ENCODE measurements around the gene TBCA. TPM values are rescaled to one million over a fixed set of nuclear protein-coding genes. Genes with fewer than 3 reads are reported as not detected.

The TBCA gene
- total and polyA plus RNA-seq, 9 donors, result 125 to 283 (median 189) TPM

DNA sequence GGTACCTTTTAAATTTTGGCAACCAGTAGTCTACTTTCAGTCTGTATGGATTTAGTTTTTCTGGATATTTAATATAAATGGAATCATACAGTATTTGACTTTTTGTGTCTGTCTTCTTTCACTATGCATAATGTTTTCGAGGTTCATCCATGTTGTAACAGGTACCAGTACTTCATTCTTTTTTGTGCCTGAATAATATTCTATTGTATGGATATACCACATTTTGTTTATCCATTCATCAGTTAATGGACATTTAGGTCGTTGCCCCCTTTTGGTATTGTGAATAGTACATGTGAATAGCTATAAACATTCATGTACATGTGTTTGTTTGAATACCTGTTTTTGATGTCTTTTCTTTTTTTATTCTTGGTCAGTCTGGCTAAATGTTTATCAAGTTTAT, 19.1 kb upstream of the TBCA start:
- no peaks in the 10 kb centered on the region for H3K36me3 ChIP-seq
- H3K4me3 ChIP-seq, result no peak overlapping the region
- 74 to 76% (median 76%) methylated on average over 2 of the region's 2 CpGs for WGBS, 3 donors
- H3K27ac ChIP-seq, result no peak overlapping the region
- H3K27me3 ChIP-seq, result peaks cover 4% of the 10 kb centered on the region
- TF ChIP-seq, protein P1, sequence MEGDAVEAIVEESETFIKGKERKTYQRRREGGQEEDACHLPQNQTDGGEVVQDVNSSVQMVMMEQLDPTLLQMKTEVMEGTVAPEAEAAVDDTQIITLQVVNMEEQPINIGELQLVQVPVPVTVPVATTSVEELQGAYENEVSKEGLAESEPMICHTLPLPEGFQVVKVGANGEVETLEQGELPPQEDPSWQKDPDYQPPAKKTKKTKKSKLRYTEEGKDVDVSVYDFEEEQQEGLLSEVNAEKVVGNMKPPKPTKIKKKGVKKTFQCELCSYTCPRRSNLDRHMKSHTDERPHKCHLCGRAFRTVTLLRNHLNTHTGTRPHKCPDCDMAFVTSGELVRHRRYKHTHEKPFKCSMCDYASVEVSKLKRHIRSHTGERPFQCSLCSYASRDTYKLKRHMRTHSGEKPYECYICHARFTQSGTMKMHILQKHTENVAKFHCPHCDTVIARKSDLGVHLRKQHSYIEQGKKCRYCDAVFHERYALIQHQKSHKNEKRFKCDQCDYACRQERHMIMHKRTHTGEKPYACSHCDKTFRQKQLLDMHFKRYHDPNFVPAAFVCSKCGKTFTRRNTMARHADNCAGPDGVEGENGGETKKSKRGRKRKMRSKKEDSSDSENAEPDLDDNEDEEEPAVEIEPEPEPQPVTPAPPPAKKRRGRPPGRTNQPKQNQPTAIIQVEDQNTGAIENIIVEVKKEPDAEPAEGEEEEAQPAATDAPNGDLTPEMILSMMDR (IDR thresholded peaks at IDR 0.05), result no peak
- TF ChIP-seq EP300 (IDR thresholded peaks at IDR 0.05) (no peak), POLR2A (IDR thresholded peaks at IDR 0.05) (no peak)
- no peaks in the 10 kb centered on the region for H3K4me1 ChIP-seq (ENCODE audit: insufficient read depth)
- peaks cover 0 to 5% of the 10 kb centered on the region in 2 donors for H3K9me3 ChIP-seq
- DNase-seq, result no peak
- intact Hi-C loops (cut with DNase I), result no loop called here

DNA sequence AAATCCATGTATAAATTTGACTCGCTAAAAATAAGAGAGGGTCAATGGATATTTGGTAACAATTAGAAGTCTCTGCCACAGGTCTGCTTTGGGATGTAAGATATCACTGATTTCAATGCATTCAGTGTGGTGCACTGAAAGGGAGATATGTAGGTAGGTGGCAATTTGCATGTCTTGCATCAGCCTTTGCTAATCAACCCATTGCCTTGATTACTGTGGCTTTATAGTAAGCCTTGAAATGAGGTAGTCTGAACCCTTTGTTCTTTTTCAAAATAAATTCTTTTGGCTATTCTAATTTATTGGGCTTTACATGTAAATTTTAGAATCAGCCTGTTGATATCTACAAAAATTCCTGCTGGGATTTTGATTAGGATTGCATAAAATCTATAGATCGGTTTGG, 15.8 kb upstream of the TBCA start:
- 95 to 98% (median 96%) methylated on average over 2 of the region's 2 CpGs for WGBS, 3 donors
- no peak overlapping the region for H3K4me3 ChIP-seq
- no peaks in the 10 kb centered on the region for H3K9me3 ChIP-seq
- no peaks in the 10 kb centered on the region for H3K4me1 ChIP-seq (ENCODE audit: insufficient read depth)
- H3K27ac ChIP-seq, result no peak overlapping the region
- TF ChIP-seq EP300 (IDR thresholded peaks at IDR 0.05) (no peak), POLR2A (IDR thresholded peaks at IDR 0.05) (no peak)
- TF ChIP-seq, protein P1 (IDR thresholded peaks at IDR 0.05), result no peak
- intact Hi-C loops (cut with DNase I), result no loop called here
- no peaks in the 10 kb centered on the region for H3K36me3 ChIP-seq
- H3K27me3 ChIP-seq, result peaks cover 4% of the 10 kb centered on the region
- DNase-seq, result no peak

DNA sequence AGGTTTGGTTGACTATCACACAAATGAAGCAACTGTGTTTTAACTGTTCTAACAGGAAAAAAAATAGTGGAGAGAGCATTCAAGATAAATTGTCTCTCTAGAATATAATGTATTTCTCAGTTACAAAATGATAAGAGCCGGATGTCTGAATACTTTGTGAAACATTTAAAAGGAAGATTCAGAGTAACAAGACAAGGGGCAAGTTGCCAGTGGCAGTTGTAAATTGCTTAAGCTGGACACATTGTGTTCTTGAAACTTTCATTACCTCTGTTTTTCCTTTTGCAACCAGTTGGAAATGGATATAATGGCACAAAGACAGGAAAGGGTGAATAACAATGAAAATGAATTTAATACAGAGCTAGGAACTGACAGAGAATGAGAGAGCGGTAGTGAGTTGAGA, 15.2 kb upstream of the TBCA start:
- Histone ChIP-seq H3K4me1 (ENCODE audit: insufficient read depth) (no peaks in the 10 kb centered on the region), H3K27ac (no peak overlapping the region), H3K27me3 (peaks cover 4% of the 10 kb centered on the region), H3K36me3 (no peaks in the 10 kb centered on the region), H3K9me3 (no peaks in the 10 kb centered on the region), H3K4me3 (no peak overlapping the region)
- TF ChIP-seq, protein P1 (IDR thresholded peaks at IDR 0.05), result no peak
- TF ChIP-seq POLR2A (IDR thresholded peaks at IDR 0.05), result no peak
- no peak for TF ChIP-seq EP300 (IDR thresholded peaks at IDR 0.05)
- WGBS, 3 donors, result 49 to 54% (median 52%) methylated on average over 2 of the region's 2 CpGs
- intact Hi-C loops (cut with DNase I), result no loop called here
- DNase-seq, result no peak

DNA sequence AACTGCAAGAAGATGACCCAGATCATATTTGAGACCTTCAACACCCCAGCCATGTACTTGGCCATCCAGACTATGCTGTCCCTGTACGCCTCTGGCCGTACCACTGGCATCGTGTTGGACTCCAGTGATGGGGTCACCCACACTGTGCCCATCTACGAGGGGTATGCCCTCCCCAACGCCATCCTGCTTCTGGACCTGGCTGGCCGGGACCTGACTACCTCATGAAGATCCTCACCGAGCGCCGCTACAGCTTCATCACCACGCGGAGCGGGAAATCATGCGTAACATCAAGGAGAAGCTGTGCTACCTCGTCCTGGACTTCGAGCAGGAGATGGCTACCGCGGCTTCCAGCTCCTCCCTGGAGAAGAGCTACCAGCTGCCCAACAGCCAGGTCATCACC, 9.1 kb upstream of the TBCA start:
- H3K9me3 ChIP-seq, result no peaks in the 10 kb centered on the region
- H3K4me3 ChIP-seq, result no peak overlapping the region
- TF ChIP-seq EP300 (IDR thresholded peaks at IDR 0.05) (no peak), POLR2A (IDR thresholded peaks at IDR 0.05) (no peak)
- TF ChIP-seq, protein P1 (IDR thresholded peaks at IDR 0.05), result no peak
- H3K36me3 ChIP-seq, result no peaks in the 10 kb centered on the region
- H3K4me1 ChIP-seq (ENCODE audit: insufficient read depth), result no peaks in the 10 kb centered on the region
- intact Hi-C loops (cut with DNase I), result no loop called here
- no peak overlapping the region for H3K27ac ChIP-seq
- WGBS, 3 donors, result 92 to 94% (median 94%) methylated on average over 17 of the region's 17 CpGs
- DNase-seq, result no peak
- H3K27me3 ChIP-seq, result no peaks in the 10 kb centered on the region

DNA sequence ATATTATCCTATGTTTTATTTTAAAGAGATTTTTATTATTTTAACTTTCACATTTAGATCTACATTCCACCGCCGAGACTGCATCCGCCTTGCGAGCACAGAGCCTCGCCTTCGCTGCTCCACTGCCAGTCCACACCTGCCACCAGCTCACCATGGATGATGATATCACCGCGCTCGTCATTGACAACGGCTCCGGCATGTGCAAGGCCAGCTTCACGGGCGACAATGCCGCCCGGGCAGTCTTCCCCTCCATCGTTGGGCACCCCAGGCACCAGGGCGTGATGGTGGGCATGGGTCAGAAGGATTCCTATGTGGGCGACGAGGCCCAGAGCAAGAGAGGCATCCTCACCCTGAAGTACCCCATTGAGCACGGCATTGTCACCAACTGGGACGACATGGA, 8.6 kb upstream of the TBCA start:
- H3K27ac ChIP-seq, result no peak overlapping the region
- 91 to 95% (median 93%) methylated on average over 21 of the region's 21 CpGs for WGBS, 3 donors
- no peaks in the 10 kb centered on the region for H3K4me1 ChIP-seq (ENCODE audit: insufficient read depth)
- no peaks in the 10 kb centered on the region for H3K27me3 ChIP-seq
- H3K36me3 ChIP-seq, result no peaks in the 10 kb centered on the region
- H3K4me3 ChIP-seq, result no peak overlapping the region
- intact Hi-C loops (cut with DNase I), result no loop called here
- DNase-seq, result no peak
- H3K9me3 ChIP-seq, result no peaks in the 10 kb centered on the region
- TF ChIP-seq EP300 (IDR thresholded peaks at IDR 0.05), result no peak
